Suppressor macrophage treated with lipopolysaccharide for 4 hours (primary cell): ENCODE results near the gene PRX.
A peak's percentile ranks its signal among the peaks of the same experiment; 100 is the strongest.
"Not testable (repeated sequence)": the region's sequence is repeated elsewhere in the genome, so short reads cannot be mapped to it uniquely, and the experiment has no call there.

Experiments
- DNase-seq: peaks from one replicate; pipeline ENCODE4 v3.0.0-alpha.2; 2020

PRX gene

GRCh38 chr19:40414542-40415535 is 1.7 kb upstream of the PRX start:
- no peak for DNase-seq

GRCh38 chr19:40412866-40413265 is 312 bp downstream of the PRX start:
- DNase-seq: no peak

DNA sequence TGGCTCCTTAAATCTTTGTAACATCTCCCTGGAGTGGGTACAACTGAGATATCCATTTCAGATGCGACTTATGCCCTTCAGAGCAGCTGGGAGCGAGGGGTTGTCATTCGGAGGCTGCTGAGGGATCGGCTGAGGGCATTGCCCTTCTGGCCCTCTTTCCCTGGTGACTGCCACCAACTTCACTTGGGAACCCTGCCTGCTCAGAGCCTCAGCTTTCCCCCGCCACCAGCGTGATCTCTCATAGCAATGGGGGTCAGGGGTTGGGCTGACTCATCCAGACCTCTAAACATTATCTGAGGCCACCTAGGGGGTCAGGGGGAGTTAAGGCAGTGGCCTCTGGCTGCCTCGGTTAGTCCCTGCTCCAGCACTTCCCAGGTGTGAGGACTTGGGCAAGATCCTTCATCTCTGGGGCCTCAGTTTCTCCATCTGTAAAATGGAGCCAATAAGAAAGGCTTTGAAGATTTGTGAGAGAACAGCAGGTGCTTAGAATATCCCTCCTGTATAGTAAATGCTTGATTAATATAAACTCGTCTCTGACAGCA is 1.1 kb downstream of the PRX start:
- no peak for DNase-seq

DNA sequence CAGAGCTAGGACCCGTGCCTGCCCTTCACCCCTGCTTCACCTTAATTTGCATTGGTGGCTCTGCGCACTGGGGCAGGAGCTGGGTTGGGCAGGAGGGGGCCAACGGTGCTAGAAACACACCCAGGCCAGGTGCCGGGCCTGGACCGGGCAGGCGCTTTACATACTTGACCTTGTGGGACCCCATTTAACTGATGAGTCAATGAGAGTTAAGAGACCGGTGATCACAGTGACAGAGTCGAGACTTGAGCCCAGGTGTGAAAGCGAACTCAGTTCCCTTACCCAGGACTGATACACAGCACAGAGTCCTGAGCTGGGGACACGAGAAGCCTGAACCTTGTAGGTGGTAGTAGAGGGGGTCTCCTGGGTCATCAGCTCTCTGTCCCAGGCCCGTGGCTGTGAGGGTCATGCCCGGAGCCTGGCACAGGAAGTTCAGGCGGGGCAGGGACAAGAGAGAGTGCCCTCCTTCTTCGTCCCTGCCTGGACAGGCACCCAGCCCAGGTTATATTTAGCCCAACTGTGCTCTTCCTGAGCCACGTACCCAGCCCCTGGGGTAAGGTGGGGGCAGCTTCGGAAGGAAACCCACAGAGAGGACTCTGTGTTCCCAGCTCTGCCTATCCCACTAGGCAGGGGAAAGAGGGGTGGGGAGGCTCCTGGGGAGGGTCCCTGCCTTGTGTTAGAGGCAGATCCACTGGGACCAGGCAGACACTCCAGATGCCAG is 1.9 kb downstream of the PRX start:
- no peak for DNase-seq

GRCh38 chr19:40410030-40410389 is 3.2 kb downstream of the PRX start:
- DNase-seq: no peak

GRCh38 chr19:40408598-40408925 is 4.6 kb downstream of the PRX start:
- DNase-seq: not testable (repeated sequence)

- DNase-seq: no peak
These were observed 5.2 kb downstream of the PRX start for GRCh38 chr19:40407714-40408597.

- DNase-seq: peak; percentile 92
These were observed 9.8 kb downstream of the PRX start for GRCh38 chr19:40403262-40403984.

GRCh38 chr19:40400559-40400958 is 12.6 kb downstream of the PRX start:
- no peak for DNase-seq

- peak; percentile 56 for DNase-seq
These were observed 14.6 kb downstream of the PRX start for GRCh38 chr19:40398417-40399131.

DNA sequence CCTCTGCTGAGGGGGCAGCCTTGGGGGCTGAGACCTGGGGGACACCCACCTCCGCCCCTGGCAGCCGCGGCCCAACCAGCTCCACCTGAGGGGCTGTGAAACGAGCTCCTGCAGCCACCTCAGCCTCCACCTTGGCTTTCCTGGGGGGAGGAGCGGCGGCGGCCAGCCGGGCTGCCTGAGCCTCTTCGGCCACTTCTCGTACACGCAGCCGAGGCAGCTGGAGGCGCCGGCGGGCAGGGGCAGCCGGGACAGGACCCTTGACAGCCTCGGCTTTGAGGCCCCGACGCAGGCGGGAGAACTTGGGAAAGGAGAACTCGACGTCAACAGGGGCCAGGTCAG is 15.6 kb downstream of the PRX start:
- DNase-seq: no peak

- DNase-seq: no peak
These were observed 16.2 kb downstream of the PRX start for GRCh38 chr19:40396886-40397567.

GRCh38 chr19:40395956-40396355 is 17.2 kb downstream of the PRX start:
- DNase-seq: no peak

DNA sequence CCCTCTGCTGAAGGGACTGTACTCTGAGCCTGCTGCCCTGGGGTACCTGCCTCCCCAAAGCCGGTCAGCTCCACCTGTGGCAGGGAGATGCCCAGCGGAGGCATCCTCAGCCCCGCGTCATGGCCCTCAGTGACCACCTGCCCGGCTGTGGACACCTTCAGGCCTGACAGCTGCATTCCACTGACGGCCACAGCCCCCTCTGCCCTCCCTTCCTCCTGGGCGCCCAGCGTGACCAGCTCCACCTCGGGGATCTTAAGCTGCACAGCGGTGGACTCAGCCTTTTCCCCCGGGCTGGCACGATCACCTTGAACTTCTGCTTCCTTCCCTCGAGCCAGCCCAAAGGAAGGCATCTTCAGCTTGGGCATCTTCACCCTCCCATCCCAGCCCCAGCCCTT is 18.4 kb downstream of the PRX start:
- no peak for DNase-seq

GRCh38 chr19:40393894-40394815 is 19.0 kb downstream of the PRX start:
- DNase-seq: no peak

- no peak for DNase-seq
These were observed 20.2 kb downstream of the PRX start for GRCh38 chr19:40392894-40393517.

DNA sequence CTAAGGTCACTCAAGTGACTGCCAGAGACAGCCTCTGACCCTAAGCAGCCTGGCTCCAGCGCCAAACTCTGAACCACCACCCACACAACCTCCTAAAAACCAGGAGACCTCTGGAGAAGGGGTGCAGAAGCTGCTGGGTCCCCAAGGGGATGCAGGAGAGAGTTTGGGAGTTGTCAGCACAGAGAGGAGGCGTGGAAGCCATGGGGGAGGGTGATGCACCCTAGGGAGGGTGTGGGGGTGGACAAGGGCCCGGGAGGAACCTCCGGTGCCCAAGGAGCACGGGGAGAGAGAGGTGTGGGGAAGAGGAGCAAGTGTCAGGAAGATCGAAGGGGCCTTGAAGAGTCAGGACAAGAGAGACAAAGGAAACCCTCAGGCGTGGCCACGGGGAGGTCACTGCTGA is 21.1 kb downstream of the PRX start:
- DNase-seq: no peak

DNA sequence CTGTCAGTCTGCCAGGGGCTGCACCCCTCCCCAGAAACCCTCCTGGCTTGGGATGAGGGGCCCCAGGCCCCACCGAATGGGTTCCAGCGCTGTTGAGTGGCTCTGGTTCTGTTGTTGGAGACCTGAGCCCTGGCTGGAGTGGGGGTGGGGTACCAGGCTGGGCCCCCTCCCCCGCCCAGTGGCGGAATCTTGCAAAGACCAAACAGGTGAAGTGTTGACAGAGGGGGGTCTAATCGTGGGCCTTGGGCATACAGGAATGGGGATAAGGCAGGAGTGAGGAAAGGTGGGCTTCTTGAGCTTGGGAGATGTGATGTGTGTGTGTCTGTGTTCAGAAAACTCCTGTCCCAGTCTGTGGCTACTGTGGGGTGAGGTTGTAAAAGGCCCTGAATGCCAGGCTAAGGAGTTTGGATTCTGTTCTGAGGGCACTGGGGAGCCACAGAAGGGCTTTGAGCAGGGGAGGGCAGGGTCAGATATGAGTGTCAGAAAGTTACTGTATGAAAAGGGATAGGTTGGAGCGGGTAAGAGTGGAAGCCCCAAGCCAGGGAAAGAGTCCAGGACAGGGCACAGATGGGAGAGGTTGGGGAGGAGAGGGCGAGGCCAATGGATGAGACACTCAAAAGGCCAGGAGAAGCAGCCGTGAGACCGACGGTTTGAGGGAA is 23.0 kb downstream of the PRX start, which contains the start of gene HIPK4:
TSS of gene HIPK4 (minus strand) at position 98 of the 659 bp plus-strand sequence. CDS start 279 bp downstream, outside the sequence.
- no peak for DNase-seq
